DMS79 (cell line): Measurements from ENCODE around the gene HPSE2.

ENCODE experiments used
- DNase-seq: peaks from one replicate; lab custom pipeline; 2025; lab: John Stamatoyannopoulos, UW

The HPSE2 gene

GRCh38 chr10:98410759-98411158 is 824.9 kb downstream of the HPSE2 start:
- DNase-seq: no peak

GRCh38 chr10:98410135-98410743 is 825.4 kb downstream of the HPSE2 start:
- DNase-seq: no peak

- DNase-seq: no peak
Measured at GRCh38 chr10:98408799-98409198, 826.9 kb downstream of the HPSE2 start.

GRCh38 chr10:98407744-98408241 is 827.9 kb downstream of the HPSE2 start:
- DNase-seq: no peak
